HEK293 (cell line): Measurements from ENCODE around the gene NEAT1.
"Not testable (repeated sequence)": the region's sequence is repeated elsewhere in the genome, so short reads cannot be mapped to it uniquely, and the experiment has no call there.

Source experiments
- CTCF ChIA-PET: fragments of 350-600 bp; formaldehyde crosslinking; extraction: SDS; loops from one replicate; lab custom pipeline; 2021; ENCODE audit warnings: antibody characterized with exemption; lab: Yijun Ruan, JAX
- POLR2A ChIA-PET: fragments of 300-600 bp; formaldehyde crosslinking; extraction: SDS; loops from one replicate; lab custom pipeline; 2020; ENCODE audit warnings: antibody characterized with exemption, inconsistent platforms; lab: Yijun Ruan, JAX
- H3K27ac ChIP-seq: fragments of 200-500 bp; sonication (Bioruptor generic); 2 replicates; pipeline ENCODE4 v1.5.1; 2014; ENCODE audit warnings: low read depth, low read length, control low read depth, inconsistent platforms; ENCODE audit errors: extremely low read depth
- H3K36me3 ChIP-seq, 2 experiments: fragments of 200-500 bp in 1 of 2; sonication (Bioruptor generic) in 1 of 2; 1 replicate in 1 of 2; 2 replicates in 1 of 2; pipeline ENCODE4 v1.5.1; 2014 to 2017; ENCODE audit warnings: inconsistent platforms in 2 of 2, low read length in 2 of 2; ENCODE audit not compliant: control insufficient read depth in 2 of 2, insufficient read depth in 1 of 2
- H3K4me1 ChIP-seq: fragments of 200-500 bp; sonication (Bioruptor generic); 2 replicates; pipeline ENCODE4 v1.5.1; 2014; ENCODE audit warnings: mild to moderate bottlenecking, low read length, inconsistent platforms; ENCODE audit not compliant: control insufficient read depth, insufficient read depth
- H3K4me3 ChIP-seq: 2 replicates; pipeline ENCODE4 v1.5.1; 2011; ENCODE audit warnings: low read depth, mild to moderate bottlenecking, control low read depth, low read length, moderate library complexity
- H3K9me3 ChIP-seq: fragments of 200-500 bp; sonication (Bioruptor generic); 2 replicates; pipeline ENCODE4 v1.5.1; 2014; ENCODE audit warnings: low read depth, low read length, inconsistent platforms; ENCODE audit not compliant: control insufficient read depth, insufficient read depth
- ELK4 ChIP-seq: IDR thresholded peaks from 2 replicates; pipeline ENCODE4 v1.6.1; 2011; ENCODE audit warnings: mild to moderate bottlenecking, low read depth, low read length, borderline replicate concordance
- GLIS1 ChIP-seq: fragments of 450-650 bp; formaldehyde crosslinking; IDR thresholded peaks from 2 replicates; pipeline ENCODE4 v1.5.1; 2016; ENCODE audit warnings: missing biosample characterization, missing genetic modification characterization
- PRDM4 ChIP-seq: fragments of 450-650 bp; formaldehyde crosslinking; IDR thresholded peaks from 2 replicates; pipeline ENCODE4 v1.5.1; 2017; ENCODE audit warnings: missing biosample characterization, missing genetic modification characterization
- SP2 ChIP-seq: fragments of 450-650 bp; formaldehyde crosslinking; IDR thresholded peaks from 2 replicates; pipeline ENCODE4 v1.5.1; 2016; ENCODE audit warnings: missing biosample characterization, missing genetic modification characterization
- YY1 ChIP-seq: fragments of 450-650 bp; formaldehyde crosslinking; IDR thresholded peaks from 2 replicates; pipeline ENCODE4 v1.5.1; 2018; ENCODE audit warnings: missing biosample characterization, missing genetic modification characterization
- ZFHX2 ChIP-seq: fragments of 450-650 bp; formaldehyde crosslinking; conservative IDR thresholded peaks from 2 replicates; pipeline ENCODE4 v1.5.1; 2016; ENCODE audit warnings: missing biosample characterization, missing genetic modification characterization
- ZNF335 ChIP-seq: fragments of 450-650 bp; formaldehyde crosslinking; conservative IDR thresholded peaks from 2 replicates; pipeline ENCODE4 v1.5.1; 2016; ENCODE audit warnings: missing biosample characterization, missing genetic modification characterization
- ZNF341 ChIP-seq: fragments of 450-650 bp; formaldehyde crosslinking; IDR thresholded peaks from 2 replicates; pipeline ENCODE4; 2016; ENCODE audit warnings: low read depth, missing biosample characterization, missing genetic modification characterization
- ZNF404 ChIP-seq: fragments of 450-650 bp; formaldehyde crosslinking; IDR thresholded peaks from 2 replicates; pipeline ENCODE4 v1.5.1; 2017; ENCODE audit warnings: missing biosample characterization, missing genetic modification characterization
- ZSCAN5A ChIP-seq: fragments of 450-650 bp; formaldehyde crosslinking; IDR thresholded peaks from 2 replicates; pipeline ENCODE4 v1.5.1; 2016; ENCODE audit warnings: missing biosample characterization, missing genetic modification characterization

NEAT1 gene

GRCh38 chr11:65448074-65448417, 25.4 kb downstream of the NEAT1 start:
- ChIA-PET POLR2A (interaction anchor here (2.9 to 5.7 kb wide), 3 partner anchors 25 to 58 kb away, joined by 16 to 69 read pairs (median 34); partner anchors contain the start of genes MALAT1 and NEAT1), CTCF (no interaction called here)
- H3K36me3 ChIP-seq: peaks cover 0 to 5% of the 10 kb centered on the region in 2 experiments; a peak in 1 of 3 replicates
- H3K4me3 ChIP-seq: no peak overlapping the region
- no peaks in the 10 kb centered on the region for H3K4me1 ChIP-seq
- no peak for TF ChIP-seq ZNF404 (tag by site-specific recombination)
- 0 out of 2 replicates have a peak, but pooled peaks have one; percentile 14 for TF ChIP-seq ZNF335 (tag by site-specific recombination)
- TF ChIP-seq PRDM4 (tag by site-specific recombination): no peak
- no peak for TF ChIP-seq GLIS1
- no peak overlapping the region for H3K27ac ChIP-seq
- no peaks in the 10 kb centered on the region for H3K9me3 ChIP-seq

GRCh38 chr11:65448418-65449105, 26.0 kb downstream of the NEAT1 start:
- TF ChIP-seq ZSCAN5A (tag by site-specific recombination) (no peak), ZNF335 (tag by site-specific recombination) (0 out of 2 replicates have a peak, but pooled peaks have one; percentile 6), ZNF341 (tag by site-specific recombination) (peak; percentile 17; the same call in 1 of the 2 replicates), YY1 (tag by site-specific recombination) (no peak), ELK4 (no peak), GLIS1 (peak; percentile 54), SP2 (tag by site-specific recombination) (peak; percentile 23; the same call in 1 of the 2 replicates), ZFHX2 (tag by site-specific recombination) (peak; percentile 20; the same call in 1 of the 2 replicates)
- Histone ChIP-seq H3K27ac (no peak overlapping the region), H3K4me1 (no peaks in the 10 kb centered on the region), H3K4me3 (no peak overlapping the region), H3K9me3 (no peaks in the 10 kb centered on the region), H3K36me3 (peaks cover 0 to 4% of the 10 kb centered on the region in 2 experiments; a peak in 1 of 3 replicates)
- ChIA-PET POLR2A (interaction anchor here (1.1 to 5.7 kb wide), 5 partner anchors 26 to 61 kb away, joined by 3 to 69 read pairs (median 9); partner anchors contain the start of genes MALAT1 and NEAT1), CTCF (interaction anchor here (1.0 kb wide), 1 partner anchor 18 kb away, joined by 3 read pairs; no protein-coding TSS in a partner anchor)

GRCh38 chr11:65451301-65451700, 28.7 kb downstream of the NEAT1 start:
- H3K4me3 ChIP-seq, H3K4me1 ChIP-seq, H3K9me3 ChIP-seq, CTCF ChIA-PET, H3K27ac ChIP-seq, H3K36me3 ChIP-seq, POLR2A ChIA-PET: not testable (repeated sequence)

- H3K9me3 ChIP-seq, H3K27ac ChIP-seq, H3K4me3 ChIP-seq, H3K4me1 ChIP-seq, CTCF ChIA-PET, H3K36me3 ChIP-seq, POLR2A ChIA-PET: not testable (repeated sequence)
These were observed 29.7 kb downstream of the NEAT1 start for GRCh38 chr11:65452259-65452658.
